HG02610 (cell line): ENCODE data around the gene RFESD.

Experiments used
- ATAC-seq: cut with Tn5 transposase; IDR thresholded peaks from one replicate; pipeline ENCODE4 v1.9.1; 2021; ENCODE audit warnings: mild to moderate bottlenecking, moderate library complexity; ENCODE audit not compliant: unreplicated experiment

RFESD gene

GRCh38 chr5:95646569-95647431, at the start of gene RFESD:
Gene RFESD (plus strand): TSS chr5:95646777. CDS start chr5:95652272, 5,495 bp downstream.
- peak; percentile 97 for ATAC-seq

- ATAC-seq: no peak
Observed at GRCh38 chr5:95599252-95599651, 47.3 kb upstream of the RFESD start.

GRCh38 chr5:95600557-95600956, 46.0 kb upstream of the RFESD start:
- no peak for ATAC-seq

DNA sequence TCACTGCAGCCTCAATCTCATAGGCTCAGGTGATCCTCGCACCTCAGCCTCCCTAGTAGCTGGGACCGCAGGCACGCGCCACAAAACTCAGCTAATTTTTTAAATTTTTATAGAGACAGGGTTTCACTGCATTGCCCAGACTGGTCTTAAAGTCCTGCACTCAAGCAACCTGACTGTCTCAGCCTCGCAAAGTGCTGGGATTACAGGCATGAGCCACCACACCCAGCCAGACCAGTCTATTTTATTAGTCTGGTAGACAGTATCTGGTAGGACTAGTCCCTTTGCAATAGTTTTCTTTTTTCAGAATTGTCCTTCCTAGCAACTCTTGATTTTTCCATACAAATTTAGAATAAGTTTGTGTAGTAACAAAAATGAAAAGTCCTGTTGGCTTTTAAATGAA, 40.8 kb upstream of the RFESD start:
- ATAC-seq: no peak

DNA sequence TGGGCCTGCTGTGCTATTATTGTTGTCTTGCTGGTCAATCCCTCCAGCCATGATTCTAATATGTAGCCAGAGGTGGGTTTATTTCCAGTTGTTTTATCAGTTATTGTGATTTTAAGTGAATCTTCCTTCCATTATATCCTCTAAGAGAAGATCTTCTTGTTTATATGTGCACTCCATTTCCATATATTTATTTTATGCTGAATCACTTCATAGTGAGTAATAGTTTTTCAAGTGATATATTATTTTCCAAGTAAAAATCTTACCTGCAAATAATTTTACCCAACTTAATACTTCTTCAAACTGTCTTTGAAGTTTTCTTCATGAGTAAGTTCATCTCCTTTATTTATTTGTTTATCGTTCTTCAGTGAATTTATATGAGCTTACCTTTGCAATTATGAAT, 40.2 kb upstream of the RFESD start:
- no peak for ATAC-seq

- no peak for ATAC-seq
Observed at GRCh38 chr5:95609711-95610110, 36.9 kb upstream of the RFESD start.

DNA sequence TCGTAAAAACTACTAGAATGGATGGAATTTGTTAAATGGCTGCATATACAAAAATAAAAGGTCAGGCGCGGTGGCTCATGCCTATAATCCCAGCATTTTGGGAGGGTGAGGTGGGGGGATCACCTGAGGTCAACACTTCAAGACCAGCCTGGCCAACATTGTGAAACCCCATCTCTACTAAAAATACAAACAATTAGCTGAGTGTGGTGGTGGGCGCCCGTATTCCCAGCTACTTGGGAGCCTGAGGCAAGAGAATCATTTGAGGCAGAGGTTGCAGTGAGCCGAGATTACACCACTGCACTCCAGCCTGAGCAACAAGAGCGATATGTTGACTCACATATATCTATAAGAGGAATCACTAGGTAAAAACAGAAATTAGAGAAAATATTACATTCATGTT, 36.0 kb upstream of the RFESD start:
- no peak for ATAC-seq

- ATAC-seq: no peak
Observed at GRCh38 chr5:95611396-95611795, 35.2 kb upstream of the RFESD start.

GRCh38 chr5:95613514-95613913, 33.1 kb upstream of the RFESD start:
- ATAC-seq: no peak

DNA sequence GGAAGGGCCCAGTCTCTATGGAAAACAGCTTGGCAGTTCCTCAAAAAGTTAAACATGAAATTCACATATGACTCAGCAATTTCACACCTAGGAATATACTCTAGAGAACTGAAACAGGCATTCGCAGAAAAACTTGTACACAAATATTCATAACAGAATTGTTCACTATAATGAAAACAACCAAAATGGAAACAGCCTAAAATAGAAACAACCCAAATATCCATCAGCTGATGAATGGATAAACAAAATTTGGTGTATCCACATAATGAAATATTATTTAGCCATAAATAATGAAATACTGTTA, 31.5 kb upstream of the RFESD start:
- peak; percentile 41 for ATAC-seq

DNA sequence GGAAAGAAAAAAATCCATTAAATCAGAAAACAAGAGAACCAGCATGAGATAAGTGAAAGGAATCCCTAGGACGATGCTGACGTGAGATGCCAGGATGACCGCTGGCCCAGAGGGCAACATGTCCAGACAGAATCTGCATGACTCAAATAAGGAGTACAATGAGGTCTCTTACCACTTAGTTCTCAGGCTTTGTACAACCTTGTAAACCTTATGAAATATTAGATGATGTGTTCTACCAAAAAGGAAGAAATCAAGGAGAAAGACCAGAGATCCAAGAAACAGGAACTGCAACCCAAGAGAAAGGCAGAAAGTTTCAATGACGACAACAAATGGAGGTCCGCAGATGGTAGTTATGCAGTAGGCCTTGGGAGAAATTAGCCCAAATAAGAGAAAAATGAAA, 29.5 kb upstream of the RFESD start:
- peak; percentile 35 for ATAC-seq

DNA sequence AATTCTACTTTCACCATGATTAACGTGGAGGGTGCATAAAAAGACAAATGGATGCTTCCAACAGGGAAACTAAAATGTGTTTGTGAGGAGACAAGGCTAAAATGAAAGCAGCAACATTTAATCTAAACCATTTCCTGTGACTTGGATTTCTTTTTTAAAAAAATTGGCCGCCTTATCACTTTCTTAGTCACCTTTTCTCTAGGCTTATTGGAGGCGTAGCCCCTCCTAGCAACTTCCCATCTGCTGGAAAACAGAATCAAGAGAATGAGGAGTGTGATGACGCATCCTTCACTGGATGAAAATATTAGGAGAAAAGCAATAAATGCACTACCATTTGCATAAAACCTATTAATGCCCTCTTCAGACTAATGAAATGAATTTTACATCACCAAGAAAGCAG, 27.5 kb upstream of the RFESD start:
- ATAC-seq: no peak

DNA sequence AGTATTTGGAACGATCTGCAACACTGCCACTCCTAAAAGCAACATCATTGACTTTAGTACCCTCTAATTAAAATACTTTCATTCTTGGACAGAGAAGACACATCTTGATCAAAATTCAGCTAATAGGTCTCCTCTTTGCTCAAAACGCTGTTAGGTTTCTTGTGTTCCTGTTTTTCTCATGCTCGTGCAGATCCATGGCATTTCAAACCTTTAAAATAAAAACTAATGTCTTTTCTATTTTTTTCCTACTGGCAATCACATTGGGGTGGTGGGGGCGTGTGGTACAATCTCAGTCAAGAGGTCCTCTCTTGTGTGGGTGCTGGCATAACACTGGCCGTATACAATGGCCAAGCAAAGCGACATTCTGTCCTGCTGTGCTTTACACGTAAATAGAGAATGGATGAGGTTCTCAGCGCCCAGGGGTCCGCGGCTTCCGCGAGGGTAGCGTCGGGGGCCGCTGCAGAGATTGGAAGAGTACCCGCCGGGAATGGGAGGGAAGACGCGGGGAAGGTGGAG, 27.0 kb upstream of the RFESD start:
- no peak for ATAC-seq

DNA sequence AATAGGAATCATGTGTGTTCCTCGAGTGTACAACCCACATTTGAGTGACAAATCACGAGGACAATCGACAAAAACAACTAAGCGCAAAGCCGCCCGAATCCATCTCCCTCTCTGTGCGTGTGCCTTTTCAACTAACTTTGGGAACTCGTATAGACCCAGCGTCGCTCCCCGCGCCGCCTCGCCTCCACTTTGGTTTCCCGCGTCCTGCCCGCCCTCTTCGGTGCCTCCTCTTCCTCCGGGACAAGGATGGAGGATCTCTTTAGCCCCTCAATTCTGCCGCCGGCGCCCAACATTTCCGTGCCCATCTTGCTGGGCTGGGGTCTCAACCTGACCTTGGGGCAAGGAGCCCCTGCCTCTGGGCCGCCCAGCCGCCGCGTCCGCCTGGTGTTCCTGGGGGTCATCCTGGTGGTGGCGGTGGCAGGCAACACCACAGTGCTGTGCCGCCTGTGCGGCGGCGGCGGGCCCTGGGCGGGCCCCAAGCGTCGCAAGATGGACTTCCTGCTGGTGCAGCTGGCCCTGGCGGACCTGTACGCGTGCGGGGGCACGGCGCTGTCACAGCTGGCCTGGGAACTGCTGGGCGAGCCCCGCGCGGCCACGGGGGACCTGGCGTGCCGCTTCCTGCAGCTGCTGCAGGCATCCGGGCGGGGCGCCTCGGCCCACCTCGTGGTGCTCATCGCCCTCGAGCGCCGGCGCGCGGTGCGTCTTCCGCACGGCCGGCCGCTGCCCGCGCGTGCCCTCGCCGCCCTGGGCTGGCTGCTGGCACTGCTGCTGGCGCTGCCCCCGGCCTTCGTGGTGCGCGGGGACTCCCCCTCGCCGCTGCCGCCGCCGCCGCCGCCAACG, 26.3 kb upstream of the RFESD start, which contains the start of gene GPR150:
Gene GPR150 (plus strand): TSS at position 58 of the 840 bp plus-strand sequence. CDS start 189 bp downstream, at position 247.
- ATAC-seq: peak; percentile 53

GRCh38 chr5:95620870-95621838, 25.4 kb upstream of the RFESD start:
- ATAC-seq: peak; percentile 45

- no peak for ATAC-seq
Observed at GRCh38 chr5:95621839-95622629, 24.5 kb upstream of the RFESD start.

GRCh38 chr5:95623706-95624105, 22.9 kb upstream of the RFESD start:
- no peak for ATAC-seq

DNA sequence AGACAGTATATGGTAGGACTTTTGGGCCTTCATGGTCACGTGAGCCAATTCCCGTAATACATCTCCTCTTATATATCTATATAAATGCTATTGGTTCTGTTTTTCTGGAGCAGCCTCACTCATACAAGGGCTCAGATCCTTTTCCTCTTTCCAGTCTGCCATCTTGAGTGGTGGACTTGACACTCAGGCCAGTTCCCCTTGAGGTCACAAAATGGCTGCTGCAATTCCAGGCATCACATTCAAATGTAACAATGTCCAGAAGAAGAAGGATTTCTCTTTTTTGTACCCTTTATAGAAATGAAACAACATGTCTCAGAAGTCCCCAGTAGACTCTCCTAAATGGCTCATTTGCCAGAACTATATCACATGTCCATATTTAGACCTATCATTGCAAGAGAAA, 22.2 kb upstream of the RFESD start:
- no peak for ATAC-seq

- ATAC-seq: no peak
Observed at GRCh38 chr5:95626701-95627100, 19.9 kb upstream of the RFESD start.
